CD4-positive, alpha-beta T cell treated with Interleukin-21 for 1 hour (primary cell): ENCODE results near the gene MAT2B.
A peak's percentile ranks its signal among the peaks of the same experiment; 100 is the strongest.

Source experiments
- DNase-seq: peaks from one replicate; pipeline ENCODE4 v3.0.0-alpha.2; 2020

The MAT2B gene

DNA sequence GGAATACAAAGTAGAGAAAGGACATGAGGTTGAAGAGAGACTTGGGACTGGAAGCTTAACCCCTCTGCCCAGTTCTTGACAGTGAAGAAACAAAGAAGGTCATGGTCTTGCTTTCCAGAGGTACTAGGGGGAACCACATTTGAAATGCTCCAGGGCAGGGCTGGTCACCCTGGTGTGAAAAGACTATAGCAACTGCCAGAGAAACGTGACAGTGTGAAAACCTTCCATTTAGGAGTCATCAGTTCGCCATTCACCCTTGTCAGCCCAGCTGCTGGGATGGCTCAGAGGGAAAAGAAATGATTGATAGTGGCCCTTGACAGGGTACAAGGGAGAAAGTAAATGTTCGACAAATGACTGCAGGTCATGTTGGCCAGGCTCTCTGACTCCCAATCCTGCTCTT is 56.7 kb downstream of the MAT2B start:
- no peak for DNase-seq

DNA sequence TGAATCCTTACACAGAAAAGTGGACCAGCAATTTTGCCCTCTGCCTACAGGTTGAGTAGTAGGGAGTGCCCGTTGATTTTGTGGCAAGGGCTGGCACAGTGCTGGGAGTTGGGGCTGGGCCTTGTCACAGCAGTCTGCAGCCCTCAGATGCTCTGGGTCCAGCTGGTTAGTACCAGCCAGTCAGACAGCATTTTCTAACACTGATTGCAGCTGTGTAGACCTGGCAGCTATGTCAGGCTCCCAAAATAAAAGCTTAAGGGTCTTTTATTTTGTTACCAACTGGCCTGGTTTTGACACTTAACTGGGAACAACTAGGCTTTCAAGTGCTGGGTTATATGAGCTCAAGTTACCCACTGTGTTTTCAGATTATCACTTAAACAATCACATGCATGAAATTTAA is 57.7 kb downstream of the MAT2B start:
- DNase-seq = no peak

DNA sequence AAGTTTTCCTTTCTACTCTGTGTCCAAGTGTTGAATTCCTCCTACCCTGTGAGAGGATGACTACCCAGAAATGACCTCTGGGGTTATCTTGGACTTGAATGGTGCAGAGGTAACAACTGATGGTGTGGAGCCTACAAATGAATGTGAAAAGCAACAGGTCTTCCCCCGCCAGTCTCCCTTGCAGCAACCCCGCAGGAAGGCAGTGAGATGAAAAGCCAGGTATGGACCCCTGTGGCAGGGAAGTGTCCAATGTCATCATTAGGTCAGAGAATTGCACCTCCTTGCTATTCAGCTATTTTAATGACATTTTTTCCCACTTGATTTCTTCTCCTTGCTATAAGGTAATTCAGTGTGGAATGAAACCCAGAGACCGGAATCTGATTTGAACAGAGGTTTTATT is 58.5 kb downstream of the MAT2B start:
- no peak for DNase-seq

DNA sequence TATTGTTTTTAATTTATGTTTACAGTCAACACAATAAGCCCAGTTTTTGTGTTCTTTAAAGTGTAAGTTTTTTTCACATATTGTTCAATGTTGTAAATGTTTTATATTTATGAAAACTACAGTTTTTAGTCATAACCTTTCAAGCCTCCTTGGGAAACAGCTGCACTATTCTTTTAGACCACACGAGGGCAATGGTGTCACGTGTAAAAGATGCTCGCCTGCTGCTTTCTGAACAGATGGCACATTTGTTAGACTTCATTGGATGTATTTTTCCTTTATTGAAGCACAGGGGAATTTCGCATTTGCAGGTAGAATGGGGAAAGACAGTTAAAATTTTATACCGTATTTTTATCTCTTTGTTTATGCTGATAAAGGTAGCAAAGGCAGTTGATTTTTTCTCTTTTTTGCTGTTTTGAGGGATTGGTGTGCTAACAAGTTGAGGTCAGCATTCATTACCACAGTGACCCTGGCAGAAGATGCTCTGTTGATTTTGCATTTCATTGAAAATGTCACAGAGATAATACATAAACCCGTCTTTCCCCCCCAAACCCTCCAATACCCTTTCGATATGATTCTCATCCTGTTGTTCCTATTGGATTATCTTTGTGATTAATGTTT is 59.0 kb downstream of the MAT2B start:
- DNase-seq = peak; percentile 64

DNA sequence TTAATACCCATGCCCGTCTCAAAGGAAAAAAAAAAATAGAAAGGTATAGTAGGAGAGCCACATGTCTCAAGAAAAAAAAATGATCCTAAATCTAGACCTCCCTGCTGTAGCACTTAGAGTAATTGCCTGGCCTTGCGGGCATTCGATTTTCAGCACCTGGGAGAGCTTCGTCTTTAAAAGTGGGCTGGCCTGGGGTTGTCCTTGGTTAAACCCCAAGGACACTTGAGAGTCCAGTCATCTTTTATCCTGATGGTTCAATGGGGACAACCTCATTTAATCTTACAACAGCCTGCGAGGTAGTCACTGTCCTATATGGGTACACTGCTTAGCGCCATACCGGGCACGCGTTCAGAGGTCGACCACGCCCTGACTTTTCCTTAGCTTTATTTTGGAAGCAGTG is 60.1 kb downstream of the MAT2B start:
- no peak for DNase-seq

DNA sequence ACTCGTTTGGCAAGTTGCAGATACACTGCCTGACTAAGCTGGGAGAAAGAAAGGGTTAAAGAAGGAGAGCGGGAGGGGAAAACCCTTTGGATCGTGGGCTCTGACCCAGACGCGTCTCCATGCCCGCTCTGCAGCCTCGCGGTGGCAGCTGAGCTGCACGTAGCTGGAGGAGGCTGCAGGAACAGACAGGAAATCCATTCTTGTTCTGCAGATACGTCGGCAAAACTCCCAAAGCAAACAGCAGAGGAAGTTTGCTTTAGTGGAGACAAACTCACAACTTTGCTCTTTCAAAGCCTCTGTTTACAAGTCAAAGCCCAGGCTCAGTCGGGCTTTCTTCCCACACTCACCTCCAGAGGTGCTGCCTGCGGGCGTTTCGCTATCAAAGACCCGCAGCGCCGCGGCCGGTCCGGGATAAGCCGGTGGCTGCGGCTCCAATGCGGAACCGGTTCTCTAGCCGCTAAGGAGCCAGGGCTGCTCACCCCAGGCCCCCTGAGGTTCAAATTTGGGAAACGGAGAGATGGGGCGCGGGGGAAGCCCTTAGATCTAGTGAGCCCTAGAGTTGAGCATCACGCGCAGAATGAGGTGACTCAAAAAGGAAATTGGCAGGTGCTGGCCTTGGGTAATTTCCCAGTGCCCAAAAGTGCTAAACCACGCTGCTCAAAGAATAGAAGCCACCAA is 60.7 kb downstream of the MAT2B start:
- DNase-seq = peak; percentile 5

DNA sequence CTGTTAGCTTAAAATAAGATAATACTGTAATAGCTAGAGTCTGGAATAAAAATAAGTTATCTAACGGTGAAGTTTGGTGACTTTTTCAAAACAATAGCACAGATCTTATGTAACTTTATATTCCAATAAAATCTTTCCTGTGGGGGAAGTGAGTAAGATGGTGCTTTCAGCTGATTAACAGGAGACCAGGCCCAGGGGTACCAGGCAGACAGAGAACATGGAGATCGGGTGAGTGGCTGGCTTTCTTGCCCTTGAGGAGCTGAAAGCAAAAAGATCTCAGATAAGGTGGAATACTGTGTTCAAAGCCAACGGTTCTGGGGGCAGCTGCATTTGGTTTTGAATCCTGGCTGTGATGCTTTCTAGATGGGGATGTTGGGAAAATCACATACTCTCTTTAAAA is 61.3 kb downstream of the MAT2B start:
- no peak for DNase-seq

DNA sequence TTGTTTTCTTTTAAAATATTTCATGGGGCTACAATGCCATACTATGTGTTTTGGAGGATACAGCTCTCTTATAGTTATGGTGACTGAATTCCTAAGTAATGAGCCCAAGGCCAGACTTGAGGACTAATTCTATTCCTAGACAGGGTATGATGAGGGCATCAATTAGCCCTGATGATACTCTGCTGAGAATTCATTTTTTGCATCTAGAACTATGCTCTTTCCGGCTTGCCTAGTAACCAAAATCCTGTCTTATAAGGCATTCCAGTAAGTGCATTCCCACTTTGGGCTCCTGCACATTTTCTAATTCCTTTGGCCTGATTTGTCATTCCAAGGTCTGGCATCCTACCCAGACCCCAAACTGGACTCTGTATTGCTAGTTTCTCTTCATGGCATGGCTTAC is 62.4 kb downstream of the MAT2B start:
- DNase-seq = no peak
